ENCODE results near the gene ANK3.

GRCh38 chr10:59976909-59977308 lies 412.8 kb downstream of the ANK3 start:
- TF ChIP-seq CTCF (IDR thresholded peaks at IDR 0.05; ENCODE audit: low read depth, low read length) (no peak), MAX (IDR thresholded peaks at IDR 0.05; ENCODE audit: low read depth, low read length) (no peak)
